DMS53 treated with DMSO at 0.1 percent for 48 hours (cell line): ENCODE data around the gene LPAR5.
"Not testable (repeated sequence)": the region's sequence is repeated elsewhere in the genome, so short reads cannot be mapped to it uniquely, and the experiment has no call there.

Experiments
- DNase-seq: peaks from one replicate; lab custom pipeline; 2025; ENCODE audit not compliant: unreplicated experiment; lab: John Stamatoyannopoulos, UW

Gene LPAR5

GRCh38 chr12:6607751-6608591 is 27.8 kb downstream of the LPAR5 start:
- peak; percentile 97 for DNase-seq

- DNase-seq = peak; percentile 56
These were observed 29.2 kb downstream of the LPAR5 start for GRCh38 chr12:6606331-6607131.

GRCh38 chr12:6605421-6606330 is 30.1 kb downstream of the LPAR5 start:
- no peak for DNase-seq

- DNase-seq = no peak
These were observed 31.3 kb downstream of the LPAR5 start for GRCh38 chr12:6604259-6605029.

GRCh38 chr12:6603095-6603567 is 32.6 kb downstream of the LPAR5 start:
- no peak for DNase-seq

GRCh38 chr12:6602526-6602925 is 33.2 kb downstream of the LPAR5 start:
- no peak for DNase-seq

GRCh38 chr12:6595673-6596072 is 40.1 kb downstream of the LPAR5 start:
- DNase-seq = not testable (repeated sequence)

- DNase-seq = no peak
These were observed 43.7 kb downstream of the LPAR5 start for GRCh38 chr12:6592087-6592486.

- DNase-seq = not testable (repeated sequence)
These were observed 49.2 kb downstream of the LPAR5 start for GRCh38 chr12:6586569-6586968.

- no peak for DNase-seq
These were observed 51.5 kb downstream of the LPAR5 start for GRCh38 chr12:6584293-6584692.

- DNase-seq = no peak
These were observed 52.8 kb downstream of the LPAR5 start for GRCh38 chr12:6582959-6583358.

GRCh38 chr12:6582196-6582595 is 53.6 kb downstream of the LPAR5 start:
- DNase-seq = no peak

- DNase-seq = no peak
These were observed 60.1 kb downstream of the LPAR5 start for GRCh38 chr12:6575648-6576047.

GRCh38 chr12:6574576-6575295 is 61.0 kb downstream of the LPAR5 start:
- no peak for DNase-seq

GRCh38 chr12:6573001-6573400 is 62.8 kb downstream of the LPAR5 start:
- no peak for DNase-seq

GRCh38 chr12:6570264-6570887 is 65.4 kb downstream of the LPAR5 start:
- peak; percentile 74 for DNase-seq

- no peak for DNase-seq
These were observed 66.0 kb downstream of the LPAR5 start for GRCh38 chr12:6569786-6570185.

GRCh38 chr12:6569312-6569711 is 66.4 kb downstream of the LPAR5 start:
- DNase-seq = no peak
